NB4 (cell line): ENCODE measurements around the gene PLA2G7.
"Not testable (repeated sequence)": the region's sequence is repeated elsewhere in the genome, so short reads cannot be mapped to it uniquely, and the experiment has no call there.

ENCODE experiments used
- DNase-seq: peaks from one replicate; pipeline ENCODE4 v3.0.0; 2010; ENCODE audit warnings: low read depth
- H3K4me3 ChIP-seq: one replicate; pipeline ENCODE4 v1.5.1; 2011; ENCODE audit warnings: mild to moderate bottlenecking, low read depth, low read length, moderate library complexity
- CTCF ChIP-seq: IDR thresholded peaks from one replicate; pipeline ENCODE4 v1.5.1; 2012; ENCODE audit warnings: low read depth, low read length
- MAX ChIP-seq: IDR thresholded peaks from 2 replicates; pipeline ENCODE4 v1.6.1; 2011; ENCODE audit warnings: low read depth, low read length
- MYC ChIP-seq: IDR thresholded peaks from 2 replicates; pipeline ENCODE4 v1.6.1; 2011; ENCODE audit warnings: low read depth, low read length
- POLR2A ChIP-seq: IDR thresholded peaks from 2 replicates; pipeline ENCODE4 v1.6.1; 2011; ENCODE audit warnings: mild to moderate bottlenecking; ENCODE audit not compliant: insufficient read length; ENCODE audit errors: extremely low read depth

The PLA2G7 gene

GRCh38 chr6:46773201-46773855, 38.2 kb upstream of the PLA2G7 start:
- TF ChIP-seq MAX = 0 out of 2 replicates have a peak, but pooled peaks have one; percentile 4
- no peak for TF ChIP-seq POLR2A
- no peak overlapping the region for H3K4me3 ChIP-seq
- DNase-seq = peak; percentile 62

- TF ChIP-seq MYC = peak; percentile 83
- TF ChIP-seq MAX = peak; percentile 95
- TF ChIP-seq POLR2A = no peak
- peak; percentile 94 for DNase-seq
- H3K4me3 ChIP-seq = no peak overlapping the region
These were observed 37.6 kb upstream of the PLA2G7 start for GRCh38 chr6:46772762-46773161.

- TF ChIP-seq POLR2A = no peak
- TF ChIP-seq MYC = no peak
- TF ChIP-seq MAX = no peak
- no peak for TF ChIP-seq CTCF
- DNase-seq = peak; percentile 25
These were observed 36.8 kb upstream of the PLA2G7 start for GRCh38 chr6:46772016-46772415.

GRCh38 chr6:46764961-46765360, 29.8 kb upstream of the PLA2G7 start:
- H3K4me3 ChIP-seq = no peak overlapping the region
- TF ChIP-seq MAX (no peak), CTCF (no peak), POLR2A (no peak), MYC (no peak)
- no peak for DNase-seq

More at GRCh38 chr6:46772016-46772415, 36.8 kb upstream of the PLA2G7 start:
- no peak overlapping the region for H3K4me3 ChIP-seq

GRCh38 chr6:46764280-46764679, 29.1 kb upstream of the PLA2G7 start:
- not testable (repeated sequence) for DNase-seq, H3K4me3 ChIP-seq

- no peak for DNase-seq
- no peak for TF ChIP-seq MYC
- no peak overlapping the region for H3K4me3 ChIP-seq
These were observed 28.3 kb upstream of the PLA2G7 start for GRCh38 chr6:46763466-46763865.

- no peak for DNase-seq
- TF ChIP-seq MAX (no peak), CTCF (no peak), POLR2A (no peak), MYC (no peak)
- no peak overlapping the region for H3K4me3 ChIP-seq
These were observed 25.8 kb upstream of the PLA2G7 start for GRCh38 chr6:46760925-46761324.

- no peak overlapping the region for H3K4me3 ChIP-seq
- no peak for DNase-seq
- TF ChIP-seq MYC (no peak), MAX (no peak), POLR2A (no peak), CTCF (no peak)
These were observed 24.0 kb upstream of the PLA2G7 start for GRCh38 chr6:46758960-46759753.
